Liver (tissue), 9 donors: ENCODE measurements around the gene SLC22A31. TPM values are rescaled to one million over a fixed set of nuclear protein-coding genes. Genes with fewer than 3 reads are reported as not detected.

Experiments
- DNase-seq: peaks from one replicate; pipeline ENCODE4 v3.0.0-alpha.2; 2017; ENCODE audit warnings: low spot score
- H3K27ac ChIP-seq, 2 donors: one replicate each; pipeline ENCODE4 v1.7.0; 2013; ENCODE audit warnings: inconsistent platforms in 2 of 2, low read length in 2 of 2, control low read depth in 1 of 2, low read depth in 1 of 2, mild to moderate bottlenecking in 1 of 2
- H3K27me3 ChIP-seq, 4 donors: one replicate each; pipeline versions ENCODE4 v1.6.1 to v1.7.0; 2013; ENCODE audit warnings: low read length in 3 of 4, inconsistent platforms in 1 of 4, mild to moderate bottlenecking in 1 of 4, moderate library complexity in 1 of 4; ENCODE audit not compliant: control insufficient read depth in 4 of 4, insufficient read depth in 4 of 4
- H3K36me3 ChIP-seq, 4 donors: one replicate each; pipeline versions ENCODE4 v1.6.1 to v1.7.0; 2013; ENCODE audit warnings: low read length in 3 of 4, mild to moderate bottlenecking in 3 of 4, low read depth in 1 of 4, moderate library complexity in 1 of 4; ENCODE audit not compliant: control insufficient read depth in 4 of 4, insufficient read depth in 3 of 4
- H3K4me1 ChIP-seq, 4 donors: one replicate each; pipeline versions ENCODE4 v1.6.1 to v1.7.0; 2013; ENCODE audit warnings: low read length in 3 of 4, mild to moderate bottlenecking in 3 of 4, moderate library complexity in 1 of 4; ENCODE audit not compliant: control insufficient read depth in 4 of 4, insufficient read depth in 4 of 4
- H3K4me3 ChIP-seq, 3 donors: one replicate each; pipeline versions ENCODE4 v1.6.1 to v1.7.0; 2013; ENCODE audit warnings: low read length in 3 of 3, control low read depth in 1 of 3, low read depth in 1 of 3, mild to moderate bottlenecking in 1 of 3
- H3K9ac ChIP-seq, 2 donors: one replicate each; pipeline ENCODE4 v1.7.0; 2013; ENCODE audit warnings: low read length in 2 of 2, mild to moderate bottlenecking in 2 of 2, moderate library complexity in 2 of 2, control low read depth in 1 of 2, low read depth in 1 of 2
- H3K9me3 ChIP-seq, 4 donors: one replicate each; pipeline versions ENCODE4 v1.6.1 to v1.7.0; 2013; ENCODE audit warnings: low read length in 3 of 4; ENCODE audit not compliant: control insufficient read depth in 4 of 4
- ATF3 ChIP-seq: IDR thresholded peaks from 2 replicates; pipeline ENCODE4 v1.6.1; 2016; ENCODE audit warnings: antibody characterized with exemption
- CTCF ChIP-seq: fragments of 150-350 bp; IDR thresholded peaks from 2 replicates; pipeline ENCODE4 v1.5.1; 2017; ENCODE audit warnings: improper control_type of control experiment, low read depth, low read length; ENCODE audit not compliant: missing input control
- FOXA1 ChIP-seq: IDR thresholded peaks from 2 replicates; pipeline ENCODE4 v1.6.1; 2016; ENCODE audit warnings: antibody characterized with exemption
- FOXA2 ChIP-seq: IDR thresholded peaks from 2 replicates; pipeline ENCODE4 v1.6.1; 2016; ENCODE audit warnings: antibody characterized with exemption
- GABPA ChIP-seq, 2 donors: IDR thresholded peaks in 1 of 2; conservative IDR thresholded peaks in 1 of 2; 2 replicates each; pipeline ENCODE4 v1.6.1; 2016; ENCODE audit warnings: antibody characterized with exemption in 2 of 2, mild to moderate bottlenecking in 1 of 2, moderate library complexity in 1 of 2
- HNF4A ChIP-seq, 2 donors: conservative IDR thresholded peaks; 2 replicates each; pipeline ENCODE4 v1.6.1; 2016; ENCODE audit warnings: antibody characterized with exemption in 2 of 2, mild to moderate bottlenecking in 2 of 2
- HNF4G ChIP-seq: IDR thresholded peaks from 2 replicates; pipeline ENCODE4 v1.6.1; 2016; ENCODE audit warnings: antibody characterized with exemption
- JUND ChIP-seq, 2 donors: IDR thresholded peaks; 2 replicates each; pipeline ENCODE4 v1.6.1; 2016; ENCODE audit warnings: antibody characterized with exemption in 2 of 2
- MAX ChIP-seq: IDR thresholded peaks from 2 replicates; pipeline ENCODE4 v1.6.1; 2016; ENCODE audit warnings: antibody characterized with exemption
- NR2F2 ChIP-seq: IDR thresholded peaks from 2 replicates; pipeline ENCODE4 v1.6.1; 2016; ENCODE audit warnings: antibody characterized with exemption
- RAD21 ChIP-seq, 2 donors: IDR thresholded peaks; 2 replicates each; pipeline ENCODE4 v1.6.1; 2016; ENCODE audit warnings: antibody characterized with exemption in 2 of 2, mild to moderate bottlenecking in 2 of 2
- REST ChIP-seq: IDR thresholded peaks from 2 replicates; pipeline ENCODE4 v1.6.1; 2016; ENCODE audit warnings: antibody characterized with exemption, mild to moderate bottlenecking
- RXRA ChIP-seq, 2 donors: IDR thresholded peaks; 2 replicates each; pipeline ENCODE4 v1.6.1; 2017 to 2018; ENCODE audit warnings: antibody characterized with exemption in 2 of 2, mild to moderate bottlenecking in 1 of 2
- SP1 ChIP-seq: IDR thresholded peaks from 2 replicates; pipeline ENCODE4 v1.6.1; 2018; ENCODE audit warnings: antibody characterized with exemption, mild to moderate bottlenecking
- TAF1 ChIP-seq: conservative IDR thresholded peaks from 2 replicates; pipeline ENCODE4 v1.6.1; 2016; ENCODE audit warnings: antibody characterized with exemption, mild to moderate bottlenecking
- YY1 ChIP-seq: IDR thresholded peaks from 2 replicates; pipeline ENCODE4 v1.6.1; 2016; ENCODE audit warnings: antibody characterized with exemption, mild to moderate bottlenecking
- ZBTB33 ChIP-seq: IDR thresholded peaks from 2 replicates; pipeline ENCODE4 v1.6.1; 2016; ENCODE audit warnings: antibody characterized with exemption
- WGBS: extraction: QIAGEN DNeasy Blood & Tissue Kit; methylation state at CpG from one replicate; pipeline ENCODE4 v1.1.7; 2013; 5-methylcytosine and 5-hydroxymethylcytosine counted together
- polyA plus RNA-seq, 2 donors: library from polyadenylated mRNA; stranded (reverse) in 1 of 2; unstranded in 1 of 2; fragments of 200-250 nt in 1 of 2; fragments of >200 nt in 1 of 2; fragmentation: Nextera tagmentation in 1 of 2; extraction: Ambion mirVana in 1 of 2; gene quantifications; one replicate each; pipeline versions ENCODE4 v1.2.1 to v1.2.3, GENCODE V29; 2013 to 2015
- total RNA-seq, 2 donors: library from RNA; depleted of rRNA; stranded (reverse); fragments of >200 nt; gene quantifications; one replicate each; pipeline ENCODE4 v1.2.3, GENCODE V29; 2014
- donor health status: healthy.
- donor health status: healthy.
- donor health status: healthy.
- donor health status: healthy.
- donor health status: healthy.

SLC22A31 gene
- total and polyA plus RNA-seq, 4 donors: 0.15 to 0.50 (median 0.48) TPM; not detected in 1

- TF ChIP-seq HNF4A (conservative IDR thresholded peaks at IDR 0.05) (no peak), HNF4G (no peak)
Measured at GRCh38 chr16:89176717-89177116, 23.6 kb downstream of the SLC22A31 start (continued).

- DNase-seq: no peak
- no peak for TF ChIP-seq YY1
- no peak for TF ChIP-seq MAX
- TF ChIP-seq REST: no peak
- TF ChIP-seq ATF3: no peak
- TF ChIP-seq HNF4G: no peak
- no peak for TF ChIP-seq SP1
- no peak for TF ChIP-seq FOXA1
- TF ChIP-seq GABPA (IDR thresholded peaks at IDR 0.05 in 1 of 2, conservative IDR thresholded peaks at IDR 0.05 in 1 of 2): no peak
- no peak for TF ChIP-seq RAD21 (IDR thresholded peaks at IDR 0.05)
- no peak for TF ChIP-seq RXRA (IDR thresholded peaks at IDR 0.05)
- TF ChIP-seq JUND (IDR thresholded peaks at IDR 0.05): no peak
- no peak for TF ChIP-seq NR2F2
- no peak for TF ChIP-seq TAF1
- H3K4me3 ChIP-seq: no peak overlapping the region
- H3K9me3 ChIP-seq: no peaks in the 10 kb centered on the region
- H3K4me1 ChIP-seq: peaks cover 0 to 5% (median 0%) of the 10 kb centered on the region in 4 donors
- no peaks in the 10 kb centered on the region for H3K36me3 ChIP-seq
- no peak overlapping the region for H3K27ac ChIP-seq
- H3K9ac ChIP-seq: no peak overlapping the region
- no peaks in the 10 kb centered on the region for H3K27me3 ChIP-seq
- WGBS: 82% methylated on average over 27 of the region's 27 CpGs
Measured at GRCh38 chr16:89176147-89176690, 24.1 kb downstream of the SLC22A31 start.

GRCh38 chr16:89175280-89176146, 24.8 kb downstream of the SLC22A31 start:
- Histone ChIP-seq H3K27ac (no peak overlapping the region), H3K4me1 (peaks cover 3 to 8% (median 4%) of the 10 kb centered on the region in 4 donors), H3K4me3 (no peak overlapping the region), H3K9me3 (no peaks in the 10 kb centered on the region), H3K9ac (no peak overlapping the region), H3K36me3 (no peaks in the 10 kb centered on the region), H3K27me3 (no peaks in the 10 kb centered on the region)
- no peak for DNase-seq
- 67% methylated on average over 20 of the region's 20 CpGs for WGBS
- TF ChIP-seq RXRA (IDR thresholded peaks at IDR 0.05) (no peak), ATF3 (no peak), FOXA1 (no peak), CTCF (no peak), FOXA2 (no peak), HNF4A (conservative IDR thresholded peaks at IDR 0.05) (no peak), ZBTB33 (no peak), REST (no peak), SP1 (no peak)
